Measurements from ENCODE around the gene LMOD2. TPM values are rescaled to one million over a fixed set of nuclear protein-coding genes. Genes with fewer than 3 reads are reported as not detected.

LMOD2 gene
- total and polyA plus RNA-seq, 10 of the 15 experiments (the other 5 are each of a cell fraction or from before 2014, with no cell fraction given), result not detected

Other genes with a start within 250 kb of the LMOD2 start
- 0.05 TPM in 1 of 2 replicates, not detected in the other for gene IQUB, start 121.3 kb upstream of the LMOD2 start, total RNA-seq (2014; rRNA removed)
- 0.04 TPM in 1 of 2 replicates, not detected in the other for gene IQUB, start 121.3 kb upstream of the LMOD2 start, total RNA-seq (2014; rRNA removed; fragmentation: Illumina TruSeq; extraction: Trizol)
- gene IQUB, start 121.3 kb upstream of the LMOD2 start, total RNA-seq (2021), result not detected in 2 replicates
- 0.03 and 0.08 TPM in 2 replicates for gene IQUB, start 121.3 kb upstream of the LMOD2 start, polyA plus RNA-seq (2011; rRNA removed)
- gene IQUB, start 121.3 kb upstream of the LMOD2 start, polyA plus RNA-seq (2014; fragmentation: Illumina TruSeq; extraction: Trizol), result not detected in 2 replicates
- gene IQUB, start 121.3 kb upstream of the LMOD2 start, polyA plus RNA-seq (2014; fragmentation: Nextera tagmentation; extraction: Ambion mirVana), result not detected
- gene IQUB, start 121.3 kb upstream of the LMOD2 start, polyA plus RNA-seq (2014; rRNA removed), result not detected in 2 replicates
- gene IQUB, start 121.3 kb upstream of the LMOD2 start, polyA plus RNA-seq (2016; fragmentation: Nextera tagmentation; extraction: Ambion mirVana), result not detected
- gene NDUFA5, start 98.0 kb upstream of the LMOD2 start, total RNA-seq (2014; rRNA removed), result 51.7 and 65.3 TPM in 2 replicates
- gene NDUFA5, start 98.0 kb upstream of the LMOD2 start, total RNA-seq (2014; rRNA removed; fragmentation: Illumina TruSeq; extraction: Trizol), result 96.3 and 101 TPM in 2 replicates
- gene NDUFA5, start 98.0 kb upstream of the LMOD2 start, total RNA-seq (2021), result 58.4 and 61.4 TPM in 2 replicates
- 70.7 and 152 TPM in 2 replicates for gene NDUFA5, start 98.0 kb upstream of the LMOD2 start, polyA plus RNA-seq (2011; rRNA removed)
- 77.4 and 97.3 TPM in 2 replicates for gene NDUFA5, start 98.0 kb upstream of the LMOD2 start, polyA plus RNA-seq (2014; fragmentation: Illumina TruSeq; extraction: Trizol)
- 100 to 1,000 TPM; 183 to 209 TPM for gene NDUFA5, start 98.0 kb upstream of the LMOD2 start, polyA plus RNA-seq (2014; fragmentation: Nextera tagmentation; extraction: Ambion mirVana)
- gene NDUFA5, start 98.0 kb upstream of the LMOD2 start, polyA plus RNA-seq (2014; rRNA removed), result 48.6 and 51.0 TPM in 2 replicates
- 100 to 1,000 TPM; 163 to 175 TPM for gene NDUFA5, start 98.0 kb upstream of the LMOD2 start, polyA plus RNA-seq (2016; fragmentation: Nextera tagmentation; extraction: Ambion mirVana)
- not detected in 2 replicates for gene ASB15, start 54.0 kb upstream of the LMOD2 start, total RNA-seq (2014; rRNA removed)
- gene ASB15, start 54.0 kb upstream of the LMOD2 start, total RNA-seq (2014; rRNA removed; fragmentation: Illumina TruSeq; extraction: Trizol), result not detected in 2 replicates
- not detected in 2 replicates for gene ASB15, start 54.0 kb upstream of the LMOD2 start, total RNA-seq (2021)
- gene ASB15, start 54.0 kb upstream of the LMOD2 start, polyA plus RNA-seq (2011; rRNA removed), result not detected in 2 replicates
- not detected in 2 replicates for gene ASB15, start 54.0 kb upstream of the LMOD2 start, polyA plus RNA-seq (2014; fragmentation: Illumina TruSeq; extraction: Trizol)
- gene ASB15, start 54.0 kb upstream of the LMOD2 start, polyA plus RNA-seq (2014; fragmentation: Nextera tagmentation; extraction: Ambion mirVana), result not detected
- not detected in 2 replicates for gene ASB15, start 54.0 kb upstream of the LMOD2 start, polyA plus RNA-seq (2014; rRNA removed)
- not detected for gene ASB15, start 54.0 kb upstream of the LMOD2 start, polyA plus RNA-seq (2016; fragmentation: Nextera tagmentation; extraction: Ambion mirVana)
- gene WASL, start 93.1 kb downstream of the LMOD2 start, total RNA-seq (2014; rRNA removed), result 3.1 and 3.2 TPM in 2 replicates
- gene WASL, start 93.1 kb downstream of the LMOD2 start, total RNA-seq (2014; rRNA removed; fragmentation: Illumina TruSeq; extraction: Trizol), result 4.6 and 4.7 TPM in 2 replicates
- gene WASL, start 93.1 kb downstream of the LMOD2 start, total RNA-seq (2021), result 6.4 and 6.5 TPM in 2 replicates
- gene WASL, start 93.1 kb downstream of the LMOD2 start, polyA plus RNA-seq (2011; rRNA removed), result 4.0 and 5.5 TPM in 2 replicates
- gene WASL, start 93.1 kb downstream of the LMOD2 start, polyA plus RNA-seq (2014; fragmentation: Illumina TruSeq; extraction: Trizol), result 4.3 and 6.4 TPM in 2 replicates
- gene WASL, start 93.1 kb downstream of the LMOD2 start, polyA plus RNA-seq (2014; fragmentation: Nextera tagmentation; extraction: Ambion mirVana), result 1 to 10 TPM; 2.0 to 2.1 TPM
- gene WASL, start 93.1 kb downstream of the LMOD2 start, polyA plus RNA-seq (2014; rRNA removed), result 3.0 and 3.2 TPM in 2 replicates
- 1 to 10 TPM; 3.5 TPM for gene WASL, start 93.1 kb downstream of the LMOD2 start, polyA plus RNA-seq (2016; fragmentation: Nextera tagmentation; extraction: Ambion mirVana)
- 0.16 and 0.28 TPM in 2 replicates for gene HYAL4, start 189.3 kb downstream of the LMOD2 start, total RNA-seq (2014; rRNA removed)
- 0.22 and 0.32 TPM in 2 replicates for gene HYAL4, start 189.3 kb downstream of the LMOD2 start, total RNA-seq (2014; rRNA removed; fragmentation: Illumina TruSeq; extraction: Trizol)
- gene HYAL4, start 189.3 kb downstream of the LMOD2 start, total RNA-seq (2021), result 0.37 TPM in 1 of 2 replicates, not detected in the other
- 0.88 and 1.1 TPM in 2 replicates for gene HYAL4, start 189.3 kb downstream of the LMOD2 start, polyA plus RNA-seq (2011; rRNA removed)
- 0.26 TPM in 1 of 2 replicates, not detected in the other for gene HYAL4, start 189.3 kb downstream of the LMOD2 start, polyA plus RNA-seq (2014; fragmentation: Illumina TruSeq; extraction: Trizol)
- under 1 TPM; 0.20 to 0.26 TPM for gene HYAL4, start 189.3 kb downstream of the LMOD2 start, polyA plus RNA-seq (2014; fragmentation: Nextera tagmentation; extraction: Ambion mirVana)
- 0.40 TPM in 1 of 2 replicates, not detected in the other for gene HYAL4, start 189.3 kb downstream of the LMOD2 start, polyA plus RNA-seq (2014; rRNA removed)
- gene HYAL4, start 189.3 kb downstream of the LMOD2 start, polyA plus RNA-seq (2016; fragmentation: Nextera tagmentation; extraction: Ambion mirVana), result under 1 TPM; 0.14 to 0.37 TPM

Measured in GM12878 (cell line).